GM12875 (cell line): ENCODE data around the gene FGF13.

Experiments used
- H3K4me3 ChIP-seq: one replicate; pipeline ENCODE4 v1.5.1; 2011; ENCODE audit warnings: low read depth, low read length, control low read depth
- CTCF ChIP-seq: IDR thresholded peaks from 2 replicates; pipeline ENCODE4 v1.5.1; 2011; ENCODE audit warnings: low read depth, mild to moderate bottlenecking, control low read depth, inconsistent platforms, low read length, moderate library complexity, borderline replicate concordance; ENCODE audit not compliant: insufficient read depth

Gene FGF13

GRCh38 chrX:138704596-138704995 lies 6.9 kb downstream of the FGF13 start:
- no peak overlapping the region for H3K4me3 ChIP-seq
- TF ChIP-seq CTCF, result no peak

GRCh38 chrX:138704101-138704500 lies 7.4 kb downstream of the FGF13 start:
- no peak overlapping the region for H3K4me3 ChIP-seq
- no peak for TF ChIP-seq CTCF

- no peak for TF ChIP-seq CTCF
Observed at GRCh38 chrX:138692591-138692990, 18.9 kb downstream of the FGF13 start.

GRCh38 chrX:138691186-138691585 lies 20.3 kb downstream of the FGF13 start:
- TF ChIP-seq CTCF, result no peak
- no peak overlapping the region for H3K4me3 ChIP-seq

More at GRCh38 chrX:138692591-138692990, 18.9 kb downstream of the FGF13 start:
- H3K4me3 ChIP-seq, result no peak overlapping the region

- H3K4me3 ChIP-seq, result no peak overlapping the region
- TF ChIP-seq CTCF, result no peak
Observed at GRCh38 chrX:138690591-138690990, 20.9 kb downstream of the FGF13 start.

- H3K4me3 ChIP-seq, result no peak overlapping the region
Observed at GRCh38 chrX:138683600-138683999, 27.9 kb downstream of the FGF13 start.

More at GRCh38 chrX:138683600-138683999, 27.9 kb downstream of the FGF13 start:
- no peak for TF ChIP-seq CTCF
